GM18505 (cell line): ENCODE measurements around the gene C17orf107.
"Not testable (repeated sequence)": the region's sequence is repeated elsewhere in the genome, so short reads cannot be mapped to it uniquely, and the experiment has no call there.

Experiments
- ATAC-seq: cut with Tn5 transposase; IDR thresholded peaks from one replicate; pipeline ENCODE4 v1.9.1; 2021; ENCODE audit not compliant: unreplicated experiment
- POLR2A ChIP-seq: IDR thresholded peaks from 4 replicates; pipeline ENCODE4 v1.6.1; 2011; ENCODE audit warnings: borderline replicate concordance; ENCODE audit not compliant: insufficient read depth, insufficient read length; ENCODE audit errors: extremely low read depth

The C17orf107 gene

DNA sequence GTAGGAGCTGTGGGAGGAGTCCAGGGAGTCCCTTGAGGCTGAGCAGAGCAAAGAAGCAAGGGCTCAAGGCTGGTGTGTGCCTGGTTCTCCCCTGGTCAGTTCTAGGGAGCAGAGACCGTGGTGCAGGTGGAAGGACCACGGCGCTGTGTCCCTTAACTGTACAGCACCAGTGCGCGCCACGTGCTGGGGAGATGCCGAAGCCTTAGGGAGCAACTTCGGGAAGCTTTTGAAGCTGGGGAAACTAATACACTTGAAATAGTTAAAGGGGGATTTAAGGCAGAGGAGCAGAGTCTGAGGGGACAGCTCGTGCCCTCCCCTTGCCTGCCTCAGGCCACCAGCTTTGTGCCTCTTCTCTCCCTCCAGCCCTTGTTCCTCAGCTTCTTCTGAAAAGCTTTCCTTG, 38.7 kb upstream of the C17orf107 start:
- TF ChIP-seq POLR2A, result no peak
- no peak for ATAC-seq

DNA sequence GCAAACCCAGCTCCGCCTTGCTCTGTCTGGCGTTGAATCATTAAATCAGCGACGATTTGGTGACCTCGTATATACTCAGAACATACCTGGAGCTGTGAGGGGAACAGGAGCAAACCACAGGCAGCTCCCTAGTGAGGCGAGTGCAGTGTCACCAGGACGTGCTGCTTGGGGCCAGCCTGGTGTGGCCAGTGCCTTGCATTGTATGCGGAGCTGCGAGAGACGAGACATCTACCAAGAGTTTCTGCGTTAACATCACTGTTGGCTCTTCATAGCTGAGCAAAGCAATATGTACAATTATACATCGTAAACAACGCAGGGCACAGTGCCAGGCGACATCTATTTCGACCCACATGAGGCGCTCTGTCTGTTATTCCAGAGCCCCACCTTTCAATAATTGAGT, 38.3 kb upstream of the C17orf107 start:
- no peak for TF ChIP-seq POLR2A
- no peak for ATAC-seq

DNA sequence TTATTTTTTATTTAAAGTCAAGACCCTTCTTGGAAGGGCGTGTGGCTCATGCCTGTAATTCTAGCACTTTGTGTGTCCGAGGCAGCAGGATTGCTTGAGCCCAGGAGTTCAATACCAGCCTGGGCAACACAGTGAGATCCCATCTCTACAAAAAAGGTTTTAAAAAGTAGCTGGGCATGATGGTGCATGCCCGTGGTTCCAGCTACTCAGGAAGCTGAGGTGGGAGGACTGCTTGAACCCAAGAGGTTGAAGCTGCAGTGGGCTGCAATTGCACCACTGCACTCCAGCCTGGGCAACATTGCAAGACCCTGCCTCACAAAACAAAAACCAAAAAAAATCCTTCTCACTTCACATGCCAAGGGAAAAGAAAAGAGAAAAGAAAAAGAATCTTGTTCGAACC, 36.6 kb upstream of the C17orf107 start:
- TF ChIP-seq POLR2A, result no peak
- ATAC-seq, result no peak

DNA sequence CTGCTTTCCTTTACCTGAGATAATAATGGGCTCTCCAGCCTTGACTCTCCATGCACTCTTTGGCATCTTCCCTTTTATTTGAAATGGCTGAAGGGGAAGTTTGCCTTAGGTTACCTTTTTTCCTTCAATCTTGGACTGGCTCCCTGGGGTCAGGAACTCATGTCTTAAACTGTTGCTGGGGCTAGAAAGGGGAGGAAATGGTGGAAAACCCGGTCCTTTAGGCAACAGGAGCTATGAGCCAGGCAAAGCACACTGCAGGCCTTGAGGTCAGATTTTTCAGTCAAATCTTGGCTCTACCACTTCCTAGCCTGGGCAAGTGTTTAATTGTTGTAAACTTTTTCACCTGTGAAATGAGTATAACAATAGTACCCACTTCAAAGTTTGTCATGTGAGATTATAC, 36.0 kb upstream of the C17orf107 start:
- TF ChIP-seq POLR2A, result no peak
- ATAC-seq, result no peak

DNA sequence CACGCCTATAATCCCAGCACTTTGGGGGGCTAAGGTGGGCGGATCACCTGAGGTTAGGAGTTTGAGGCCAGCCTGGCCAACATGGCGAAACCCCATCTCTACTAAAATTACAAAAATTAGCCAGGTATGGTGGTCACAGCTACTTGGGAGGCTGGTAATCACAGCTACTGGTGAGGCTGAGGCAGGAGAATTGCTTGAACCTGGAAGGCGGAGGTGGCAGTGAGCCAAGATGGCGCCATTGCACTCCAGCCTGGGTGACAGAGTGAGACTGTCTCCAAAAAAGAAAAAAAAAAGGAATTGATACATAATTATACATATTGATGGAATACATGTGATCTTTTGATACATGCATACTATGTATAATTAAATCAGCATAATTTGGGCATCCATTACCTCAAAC, 31.8 kb upstream of the C17orf107 start:
- ATAC-seq, result not testable (repeated sequence)

DNA sequence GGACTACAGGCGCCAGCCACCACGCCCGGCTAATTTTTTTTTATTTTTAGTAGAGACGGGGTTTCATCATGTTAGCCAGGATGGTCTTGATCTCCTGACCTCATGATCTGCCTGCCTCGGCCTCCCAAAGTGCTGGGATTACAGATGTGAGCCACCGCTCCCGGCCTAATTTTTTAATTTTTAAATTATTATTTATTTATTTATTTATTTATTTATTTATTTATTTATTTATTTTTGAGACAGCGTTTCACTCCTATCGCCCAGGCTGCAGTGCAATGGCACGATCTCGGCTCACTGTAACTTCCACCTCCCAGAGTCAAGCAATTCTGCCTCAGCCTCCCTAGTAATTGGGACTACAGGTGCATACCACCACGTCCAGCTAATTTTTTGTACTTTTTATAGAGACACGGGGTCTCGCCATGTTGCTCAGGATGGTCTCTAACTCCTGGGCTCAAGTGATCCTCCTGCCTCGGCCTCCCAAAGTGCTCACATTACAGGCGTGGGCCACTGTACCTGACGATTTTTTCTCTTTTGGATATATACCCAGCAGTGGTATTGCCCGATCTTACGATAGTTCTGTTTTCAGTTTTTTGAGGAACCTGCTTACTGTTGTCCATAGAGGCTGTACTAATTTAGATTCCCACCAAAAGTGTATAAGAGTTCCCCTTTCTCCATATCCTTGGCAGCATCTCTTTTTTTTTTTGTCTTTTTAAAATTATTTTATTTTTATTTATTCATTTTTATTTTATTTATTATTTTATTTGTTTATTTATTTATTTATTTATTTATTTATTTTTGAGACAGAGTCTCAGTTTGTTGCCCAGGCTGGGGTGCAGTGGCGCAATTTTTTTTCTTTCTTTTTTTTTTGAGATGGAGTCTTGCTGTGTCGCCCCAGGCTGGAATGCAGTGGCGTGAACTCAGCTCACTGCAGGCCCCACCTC, 30.0 kb upstream of the C17orf107 start:
- not testable (repeated sequence) for ATAC-seq

DNA sequence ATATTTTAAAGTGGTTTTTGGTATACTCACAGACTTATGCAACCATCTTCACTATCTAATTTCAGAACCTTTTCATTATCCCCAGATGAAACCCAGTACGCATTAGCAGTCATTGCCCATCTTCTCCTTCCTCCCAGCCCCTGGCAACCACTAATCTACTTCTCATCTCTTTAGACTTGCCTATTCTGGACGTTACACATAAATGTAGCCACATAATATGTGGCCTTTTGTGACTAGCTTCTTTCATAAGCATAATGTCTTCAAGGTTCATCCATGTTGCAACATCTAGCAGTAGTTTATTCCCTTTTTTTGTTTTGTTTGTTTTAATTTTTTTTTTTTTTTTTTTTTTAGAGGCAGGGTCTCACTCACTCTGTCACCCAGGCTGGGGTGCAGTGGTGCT, 28.5 kb upstream of the C17orf107 start:
- TF ChIP-seq POLR2A, result no peak
- ATAC-seq, result no peak

DNA sequence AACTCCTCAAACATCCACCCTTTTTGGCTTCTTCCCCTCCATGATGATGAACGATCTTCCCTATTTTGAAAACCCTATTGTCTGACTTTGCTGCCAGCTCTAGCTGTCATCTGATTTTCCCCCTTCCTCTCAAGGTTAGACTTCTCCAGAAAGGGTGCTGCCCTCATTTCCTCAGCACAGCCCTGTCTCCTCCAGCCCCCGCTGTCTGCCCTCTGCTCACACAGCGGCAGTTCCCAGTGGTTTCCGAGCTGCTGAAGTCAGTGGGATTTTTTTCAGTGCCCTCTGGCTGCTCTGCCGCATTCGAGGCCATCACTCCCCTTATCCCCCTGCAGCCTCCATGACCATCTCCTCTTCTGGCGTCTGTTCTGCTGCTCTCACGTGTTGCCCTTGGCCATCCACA, 26.6 kb upstream of the C17orf107 start:
- no peak for TF ChIP-seq POLR2A
- ATAC-seq, result no peak

DNA sequence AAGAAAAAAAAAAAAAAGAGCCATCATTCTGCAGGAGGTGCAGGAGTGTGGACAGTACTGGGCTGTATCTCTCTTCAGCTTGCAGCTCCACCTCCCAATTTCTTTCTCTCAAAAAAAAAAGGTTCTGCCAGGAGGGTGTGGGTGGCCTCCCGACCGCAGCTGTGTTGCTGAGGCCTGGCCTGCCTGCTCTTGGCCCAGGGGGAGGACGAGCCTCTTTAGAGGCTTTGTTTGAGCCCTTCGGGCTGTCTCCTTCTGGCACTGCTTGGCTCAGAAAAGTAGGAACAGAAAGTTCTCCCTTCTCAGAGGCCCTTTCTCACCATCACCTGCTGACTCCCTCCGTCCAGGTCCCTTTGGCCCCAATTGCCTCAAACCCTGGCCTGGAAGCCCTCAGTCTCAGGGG, 22.2 kb upstream of the C17orf107 start:
- ATAC-seq, result no peak
- TF ChIP-seq POLR2A, result no peak

DNA sequence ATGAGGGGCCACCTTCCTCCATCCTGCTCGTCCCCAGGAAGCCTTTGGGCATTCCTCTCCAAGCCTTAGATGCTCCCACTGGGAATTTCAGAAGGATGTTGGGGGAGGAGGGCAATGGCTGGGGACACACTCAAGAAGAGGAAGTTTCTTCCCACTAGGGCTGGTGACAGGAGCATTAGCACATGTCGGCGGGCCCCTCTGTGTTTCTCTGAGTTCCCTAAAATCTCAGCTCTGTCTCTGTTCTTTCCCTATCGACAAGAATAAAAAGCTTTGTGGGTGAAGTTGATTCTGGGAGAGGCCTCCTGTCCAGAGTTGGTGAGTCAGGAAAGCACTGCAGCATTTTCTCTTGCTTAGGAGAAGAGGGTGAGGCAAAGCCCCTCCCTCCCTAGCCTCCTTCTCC, 19.7 kb upstream of the C17orf107 start:
- TF ChIP-seq POLR2A, result no peak

DNA sequence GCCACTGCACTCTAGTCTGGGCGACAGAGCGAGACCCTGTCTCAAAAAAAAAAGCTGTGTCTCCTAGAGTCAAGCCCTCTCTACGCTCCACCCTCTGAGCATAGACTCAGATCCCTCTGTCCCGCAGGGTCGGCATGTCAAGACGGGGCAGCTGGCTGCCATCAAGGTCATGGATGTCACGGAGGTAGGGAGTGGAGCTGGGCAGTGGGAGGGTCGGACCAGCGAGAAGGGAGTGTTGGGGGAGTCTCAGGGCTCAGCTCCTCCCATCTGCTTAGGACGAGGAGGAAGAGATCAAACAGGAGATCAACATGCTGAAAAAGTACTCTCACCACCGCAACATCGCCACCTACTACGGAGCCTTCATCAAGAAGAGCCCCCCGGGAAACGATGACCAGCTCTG, 18.5 kb upstream of the C17orf107 start:
- no peak for ATAC-seq
- TF ChIP-seq POLR2A, result no peak

More for the DNA sequence above, 19.7 kb upstream of the C17orf107 start:
- no peak for ATAC-seq

DNA sequence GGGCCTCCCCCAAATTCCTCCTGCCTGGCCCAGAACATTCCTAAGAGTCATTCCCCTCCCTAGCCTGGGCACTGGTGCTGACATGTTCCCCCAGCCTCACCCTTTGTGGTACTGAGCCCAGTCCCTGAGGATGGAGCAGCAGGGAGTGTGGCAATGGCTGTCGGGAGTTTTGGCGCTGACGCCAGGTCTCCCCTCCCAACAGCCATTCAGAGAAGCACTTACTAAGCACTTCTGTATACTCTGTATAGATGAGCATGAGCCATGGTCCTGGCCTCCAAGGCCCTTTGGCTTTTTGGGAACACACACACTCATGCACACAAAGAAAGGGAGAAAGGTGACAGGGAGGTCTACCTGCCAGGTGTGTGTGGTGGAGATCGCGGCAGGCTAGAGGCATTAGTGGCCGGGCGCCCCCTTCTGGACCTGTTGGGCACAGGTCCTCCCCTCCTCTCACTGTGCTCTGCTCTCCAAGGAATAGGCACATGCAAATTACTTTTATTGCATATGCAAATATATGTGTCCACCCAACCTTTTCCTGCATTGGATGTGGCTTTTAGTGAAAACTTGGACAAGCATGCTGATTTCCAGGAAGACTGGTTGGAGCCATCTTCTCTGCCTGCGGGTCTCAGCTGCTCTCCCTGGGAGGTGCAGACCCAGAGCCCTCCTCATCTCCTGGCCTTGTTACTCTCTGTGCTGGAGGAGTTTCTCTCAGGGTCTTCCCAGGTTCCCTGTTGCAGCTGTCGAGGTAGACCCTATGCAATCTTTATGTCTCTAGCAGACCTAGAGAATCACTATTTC, 17.4 kb upstream of the C17orf107 start:
- ATAC-seq, result no peak
- TF ChIP-seq POLR2A, result no peak

DNA sequence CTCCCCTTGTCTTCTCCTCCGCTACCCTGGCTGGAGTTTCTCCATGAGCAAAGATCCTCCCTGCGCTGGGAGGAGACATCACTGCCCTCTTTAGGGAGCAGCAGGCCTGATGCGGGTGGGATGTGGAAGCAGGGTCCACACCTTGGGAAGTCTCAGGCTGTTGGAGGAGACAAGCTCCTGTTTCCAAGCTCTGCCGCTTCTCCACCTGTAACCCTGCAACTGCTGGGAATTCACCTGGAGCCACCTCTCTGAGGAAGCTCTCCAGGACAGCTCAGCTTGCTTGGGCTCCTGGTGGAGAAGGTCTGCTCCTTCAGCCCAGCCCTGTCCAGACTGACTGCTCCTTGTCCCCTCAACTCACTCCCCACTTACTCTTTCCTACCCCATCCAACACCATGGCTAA, 14.8 kb upstream of the C17orf107 start:
- no peak for ATAC-seq
- no peak for TF ChIP-seq POLR2A

DNA sequence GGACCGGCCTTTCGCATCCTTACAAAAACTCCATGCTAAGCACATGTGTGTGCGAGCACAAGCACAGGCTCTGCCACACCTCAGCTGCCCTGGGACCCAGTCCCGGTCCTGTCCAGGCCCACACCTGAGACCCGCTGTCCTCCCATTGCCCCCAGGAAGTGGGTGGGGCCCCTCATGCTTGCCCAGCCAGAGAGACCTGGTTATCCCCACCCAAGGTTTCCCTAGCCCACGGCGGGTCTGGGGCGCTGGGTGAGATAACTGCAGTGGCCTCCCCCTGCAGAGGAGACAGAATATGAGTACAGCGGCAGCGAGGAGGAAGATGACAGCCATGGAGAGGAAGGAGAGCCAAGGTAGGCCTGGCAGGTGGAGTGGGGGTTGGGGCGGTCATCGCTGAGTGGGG, 12.5 kb upstream of the C17orf107 start:
- ATAC-seq, result no peak
- no peak for TF ChIP-seq POLR2A
